ENCODE data around the gene SLC23A1.
"Not testable (repeated sequence)": the region's sequence is repeated elsewhere in the genome, so short reads cannot be mapped to it uniquely, and the experiment has no call there.

SLC23A1 gene

DNA sequence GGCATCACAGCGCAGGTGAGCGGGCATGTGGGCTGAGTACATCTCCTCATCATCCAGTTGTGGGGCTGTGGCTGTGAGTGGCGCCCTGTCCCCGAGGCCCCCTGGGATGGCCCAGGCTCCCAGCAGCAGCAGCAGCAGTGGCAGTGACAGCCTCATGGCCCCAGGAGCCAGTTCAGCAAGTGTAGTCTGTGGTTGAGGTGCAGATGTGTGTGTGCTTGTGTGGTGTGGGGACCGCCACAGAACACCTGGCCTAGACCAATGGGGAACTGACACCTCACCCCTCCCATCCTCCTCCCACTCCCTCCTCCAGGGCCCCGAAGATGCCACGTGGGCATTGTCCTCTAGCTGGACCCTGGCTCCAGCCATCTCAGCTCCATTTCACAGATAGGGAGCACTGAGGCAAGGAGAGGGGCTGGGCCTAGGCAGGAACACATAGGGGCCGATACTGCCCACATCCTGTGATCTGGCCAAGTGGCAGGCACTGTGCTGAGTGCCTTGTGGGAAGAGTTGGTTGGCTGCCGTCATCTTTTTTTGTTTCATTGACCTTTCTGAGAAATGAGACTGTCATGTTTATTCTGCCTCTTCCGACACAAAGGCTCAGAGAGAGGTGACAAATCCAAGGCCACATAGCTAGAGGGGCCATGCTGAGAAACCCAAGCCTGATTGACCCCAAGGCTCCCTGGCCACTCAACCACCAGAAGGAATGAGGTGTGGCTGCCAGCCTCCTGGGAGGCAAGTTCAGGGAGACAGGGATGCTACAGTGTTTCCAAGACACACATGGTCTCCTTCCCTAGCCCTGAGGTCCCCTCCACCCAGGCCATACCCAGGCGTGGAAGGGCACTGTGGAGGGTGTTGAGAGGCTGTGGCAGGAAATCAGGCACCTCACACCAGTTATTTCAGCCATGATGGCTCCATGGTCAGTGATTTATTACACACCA lies 6.9 kb upstream of the SLC23A1 start, which contains the start of gene MZB1:
Gene MZB1, minus strand, starts transcription at position 213 of the 938 bp plus-strand sequence. Its CDS starts 57 bp downstream, at position 156.
- ATAC-seq (peak; percentile 75), DNase-seq (peak; percentile 79)

DNA sequence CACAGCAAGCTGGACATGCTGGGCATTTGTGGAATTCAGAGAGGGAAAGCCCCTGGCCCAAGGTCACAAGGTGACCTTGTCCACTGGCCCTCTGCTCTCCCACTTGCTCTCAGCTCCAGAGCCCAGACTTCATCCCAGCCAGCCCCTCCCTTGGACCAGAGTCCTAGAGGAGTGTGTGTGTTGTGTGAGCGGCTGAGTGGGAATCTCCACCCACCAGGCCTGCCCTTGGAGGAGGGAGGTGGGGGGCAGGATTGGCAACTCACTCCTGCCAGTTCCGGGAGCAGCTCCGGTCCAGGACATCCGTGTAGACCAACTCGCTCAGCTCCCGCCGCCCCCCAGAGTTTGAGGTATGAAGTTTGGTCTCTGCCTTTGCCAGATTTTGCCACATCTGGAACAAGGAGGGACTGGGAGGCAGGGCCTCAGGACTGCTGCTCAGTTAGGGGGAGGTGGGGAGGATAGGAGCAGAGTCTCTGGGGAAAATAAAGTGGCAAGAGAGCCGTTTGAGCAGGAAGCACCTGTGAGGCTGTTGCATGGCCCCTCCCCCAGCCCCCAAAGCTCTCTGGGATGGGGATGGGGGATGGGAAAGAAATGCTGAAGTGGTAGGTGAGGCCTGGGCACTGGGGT lies 5.2 kb upstream of the SLC23A1 start:
- no peak for DNase-seq
- no peak for ATAC-seq

DNA sequence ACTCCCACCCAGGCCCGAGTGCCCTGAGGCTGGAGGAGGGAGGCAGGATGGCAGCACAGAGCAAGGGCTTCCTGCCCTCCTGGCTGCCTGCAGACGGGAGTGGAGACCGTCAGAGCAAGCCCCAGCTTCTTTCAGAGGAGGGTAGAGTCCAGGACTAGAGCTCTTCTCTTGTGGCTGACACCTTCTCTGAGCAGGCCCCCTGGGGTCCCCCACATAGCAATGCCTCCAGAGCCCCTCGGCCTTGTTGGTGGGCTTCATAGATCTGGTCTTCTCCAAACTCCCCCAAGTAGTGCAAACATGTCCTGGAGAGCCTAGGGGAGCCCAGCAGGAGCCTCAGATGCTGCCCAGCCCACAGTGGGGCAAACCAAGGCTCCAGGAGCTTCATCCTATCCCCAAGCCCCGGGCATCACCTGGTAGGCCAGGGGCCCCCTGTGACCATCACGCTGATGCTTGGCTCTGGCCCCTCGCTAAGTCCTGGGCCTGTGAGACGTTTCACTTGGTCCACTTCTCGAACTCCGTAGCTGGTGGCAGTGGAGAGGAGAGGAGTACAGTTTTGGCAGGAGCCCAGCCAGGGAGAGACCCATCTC lies 4.6 kb upstream of the SLC23A1 start:
- ATAC-seq, result no peak
- DNase-seq, result no peak

DNA sequence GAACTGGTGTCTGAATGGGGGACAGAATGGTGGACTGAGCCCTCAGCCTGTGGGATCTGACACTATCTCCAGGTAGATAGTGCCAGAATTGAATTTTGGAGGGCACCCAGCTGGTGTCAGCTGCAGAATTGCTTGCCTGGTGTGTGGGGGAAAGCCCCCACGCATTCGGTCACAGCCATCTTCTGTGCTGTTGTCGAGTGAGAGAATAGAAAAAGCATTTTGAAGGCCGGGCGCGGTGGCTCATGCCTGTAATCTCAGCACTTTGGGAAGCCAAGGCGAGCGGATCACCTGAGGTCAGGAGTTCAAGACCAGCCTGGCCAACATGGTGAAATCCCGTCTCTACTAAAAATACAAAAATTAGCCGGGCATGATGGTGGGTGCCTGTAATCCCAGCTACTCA lies 3.9 kb upstream of the SLC23A1 start:
- ATAC-seq, DNase-seq: not testable (repeated sequence)

GRCh38 chr5:139386050-139386438 lies 2.9 kb upstream of the SLC23A1 start:
- no peak for DNase-seq
- no peak for ATAC-seq

DNA sequence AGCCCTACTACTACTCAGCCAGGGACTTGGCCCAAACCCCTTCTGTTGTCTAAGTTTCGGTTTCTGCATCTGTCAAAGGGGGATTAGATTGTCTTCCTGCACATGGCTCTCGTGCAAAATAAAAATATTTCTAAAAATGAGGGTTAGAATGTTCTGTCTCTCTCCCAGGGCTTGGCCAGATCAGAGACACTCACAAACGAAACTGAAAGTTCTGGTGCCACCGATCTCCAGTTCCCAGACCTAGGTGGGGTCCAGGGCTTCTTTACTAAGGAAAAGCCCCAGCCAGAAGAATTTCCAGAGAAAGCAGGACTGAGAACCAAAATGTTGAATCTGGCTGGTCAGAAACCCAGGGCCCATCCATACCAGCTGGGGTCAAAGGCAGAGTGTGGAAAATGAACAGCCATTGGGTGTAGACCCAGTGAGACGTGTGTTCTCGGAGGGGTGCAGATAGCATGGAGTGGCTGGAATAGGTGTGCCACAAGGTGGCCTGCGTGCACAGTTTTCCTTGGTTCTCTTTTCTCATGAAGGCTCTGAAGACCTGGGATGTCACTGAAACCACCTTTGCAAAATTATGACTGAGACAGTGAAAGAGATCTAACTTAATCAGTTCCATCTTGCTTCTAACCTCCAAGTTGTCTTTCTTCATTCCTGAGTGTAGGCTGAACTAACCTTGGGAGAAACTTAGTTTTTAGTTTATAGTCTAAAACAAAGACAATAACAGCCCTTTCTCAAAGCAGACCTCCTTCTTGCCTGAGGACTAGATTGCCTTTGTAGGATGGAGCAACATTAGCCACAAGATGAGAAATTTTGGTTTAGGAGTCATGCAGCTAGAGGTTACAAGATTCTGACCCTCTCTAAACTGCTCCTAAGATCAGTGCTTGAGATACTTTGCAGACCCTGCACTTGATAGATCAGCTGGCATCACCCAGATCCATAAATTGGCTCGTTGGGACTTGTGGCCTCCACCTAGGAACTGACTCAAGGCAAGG lies 2.3 kb upstream of the SLC23A1 start:
- DNase-seq (no peak), ATAC-seq (no peak)

GRCh38 chr5:139384591-139385051 lies 1.5 kb upstream of the SLC23A1 start:
- no peak for DNase-seq
- ATAC-seq, result no peak

DNA sequence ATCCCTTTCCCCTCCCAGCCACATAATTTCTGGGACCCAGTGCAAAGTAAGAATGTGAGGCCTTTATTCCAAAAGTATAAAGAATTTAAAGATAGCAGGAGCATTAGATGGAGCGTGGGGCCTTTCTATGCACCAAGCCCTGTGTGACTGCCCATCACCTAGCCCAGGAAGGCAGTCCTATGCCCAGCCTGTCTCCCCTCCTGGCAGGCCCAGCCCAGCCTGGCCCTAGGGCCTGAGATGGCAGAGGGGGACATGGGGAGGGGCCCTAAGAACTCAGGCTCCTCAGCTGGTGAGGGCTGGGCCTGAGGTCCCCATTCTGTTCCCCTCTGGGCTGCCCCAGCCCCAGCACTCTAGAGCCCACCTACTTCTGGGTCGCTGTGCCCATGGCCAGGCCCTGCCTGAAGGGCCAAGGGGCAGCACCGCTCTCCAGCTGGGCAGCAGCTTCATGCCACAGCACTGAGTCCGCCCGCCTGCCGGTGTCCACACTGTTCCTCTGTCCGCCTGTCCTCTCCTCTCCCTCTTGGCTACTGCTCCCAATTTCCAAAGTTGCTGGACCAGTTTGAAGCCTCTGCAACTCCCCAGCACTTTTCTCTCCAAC lies 995 bp upstream of the SLC23A1 start:
- ATAC-seq (no peak), DNase-seq (no peak)

DNA sequence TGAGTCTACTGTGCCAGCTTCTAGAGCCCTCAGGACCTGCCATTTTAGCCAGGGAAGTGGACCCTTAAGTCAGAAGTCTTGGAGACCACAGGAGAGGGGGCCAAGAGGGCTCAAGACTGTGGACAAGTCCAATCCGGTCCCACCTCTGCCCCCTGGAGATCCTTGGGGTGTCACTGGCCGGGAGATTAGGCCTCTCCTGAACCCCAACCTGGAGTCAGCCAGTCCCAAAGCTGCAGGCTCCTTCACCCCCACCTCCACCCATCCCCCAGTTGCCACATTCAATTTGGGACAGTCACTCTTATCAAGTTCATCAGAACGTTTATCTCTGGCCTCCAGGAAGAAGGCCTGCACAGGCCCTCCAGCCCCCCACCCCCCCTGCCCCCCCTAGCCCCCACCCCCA lies 290 bp downstream of the SLC23A1 start:
- DNase-seq (no peak), ATAC-seq (no peak)

DNA sequence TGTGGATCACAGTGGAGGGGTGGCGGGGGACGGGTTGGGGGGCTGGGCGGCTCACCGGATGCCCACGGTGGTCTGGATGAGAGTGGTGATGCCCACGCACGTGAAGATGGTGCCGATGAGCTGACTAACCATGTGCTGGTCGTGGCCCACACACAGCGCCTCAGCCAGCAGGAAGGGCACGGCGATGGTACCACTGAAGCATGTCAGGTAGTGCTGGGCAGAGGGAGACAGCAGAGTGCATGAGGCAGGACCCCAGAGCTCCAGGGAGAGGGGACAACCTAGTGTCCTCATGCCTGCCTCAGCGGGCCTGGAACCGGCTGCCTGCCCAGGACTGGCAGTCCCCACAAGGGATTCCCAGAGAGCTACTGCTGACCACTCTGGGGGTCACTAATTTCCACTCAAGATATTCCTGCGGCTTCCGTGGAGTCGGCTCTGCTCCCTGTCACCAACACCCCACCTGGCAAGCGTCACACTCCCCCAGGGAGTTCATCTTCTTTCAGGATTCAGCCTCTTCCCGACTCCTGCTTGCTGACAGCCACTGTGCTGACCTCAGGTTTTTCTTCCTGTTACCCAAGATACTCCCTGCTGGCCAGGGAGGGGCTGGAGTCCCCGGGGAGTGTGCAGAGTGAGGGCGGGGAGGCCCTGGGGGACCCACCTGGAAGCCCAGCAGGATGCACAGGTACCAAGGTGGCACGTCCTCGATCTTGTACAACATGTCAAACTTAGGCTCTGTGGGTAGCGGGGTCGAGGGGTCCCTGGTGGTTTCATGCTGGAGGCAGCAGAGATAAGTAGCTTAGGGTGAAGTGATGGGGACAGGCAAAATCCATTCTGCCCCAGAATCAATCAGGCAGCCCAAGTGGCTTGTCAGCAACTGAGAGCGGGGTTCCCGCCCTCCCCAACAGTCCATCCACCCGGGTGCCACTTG lies 998 bp downstream of the SLC23A1 start:
- no peak for ATAC-seq
- DNase-seq, result no peak

- DNase-seq (no peak), ATAC-seq (no peak)
Measured at GRCh38 chr5:139379626-139380449, 3.3 kb downstream of the SLC23A1 start.

- ATAC-seq, result no peak
- DNase-seq, result no peak
Measured at GRCh38 chr5:139378941-139379361, 4.1 kb downstream of the SLC23A1 start.

- ATAC-seq (no peak), DNase-seq (no peak)
Measured at GRCh38 chr5:139378101-139378825, 4.8 kb downstream of the SLC23A1 start.

GRCh38 chr5:139377226-139377625 lies 5.9 kb downstream of the SLC23A1 start:
- ATAC-seq (no peak), DNase-seq (no peak)

- no peak for DNase-seq
- no peak for ATAC-seq
Measured at GRCh38 chr5:139376364-139376763, 6.7 kb downstream of the SLC23A1 start.

DNA sequence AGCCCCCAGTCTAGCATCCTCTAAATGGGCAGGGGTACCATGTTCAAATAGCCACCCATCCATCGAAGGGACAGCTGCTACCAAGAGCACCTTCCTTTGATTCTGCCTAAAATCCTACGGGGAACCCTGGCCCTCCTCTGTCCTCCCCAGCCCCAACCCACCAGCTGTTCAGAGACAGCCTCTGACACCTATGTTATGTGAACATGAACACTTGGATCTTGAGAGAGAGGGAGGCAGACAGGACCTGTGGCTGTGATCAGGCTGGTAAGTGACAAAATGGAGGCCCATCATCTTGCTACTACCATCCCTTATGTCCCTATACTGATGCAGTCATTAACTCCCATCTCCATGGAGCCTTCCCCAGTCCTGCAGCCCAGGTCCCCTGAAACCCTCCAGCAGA lies 8.2 kb downstream of the SLC23A1 start:
- ATAC-seq (no peak), DNase-seq (no peak)

- DNase-seq, result no peak
- ATAC-seq, result no peak
Measured at GRCh38 chr5:139371482-139372435, 11.3 kb downstream of the SLC23A1 start.

Data from stimulated activated naive CD8-positive, alpha-beta T cell treated with anti-CD3 and anti-CD28 coated beads, Interleukin-15, Interleukin-2, amounts not matched to agents 100 U/mL and 50 U/mL, for 24 hours (primary cell).